ENCODE data around the gene TNS1.

DNA sequence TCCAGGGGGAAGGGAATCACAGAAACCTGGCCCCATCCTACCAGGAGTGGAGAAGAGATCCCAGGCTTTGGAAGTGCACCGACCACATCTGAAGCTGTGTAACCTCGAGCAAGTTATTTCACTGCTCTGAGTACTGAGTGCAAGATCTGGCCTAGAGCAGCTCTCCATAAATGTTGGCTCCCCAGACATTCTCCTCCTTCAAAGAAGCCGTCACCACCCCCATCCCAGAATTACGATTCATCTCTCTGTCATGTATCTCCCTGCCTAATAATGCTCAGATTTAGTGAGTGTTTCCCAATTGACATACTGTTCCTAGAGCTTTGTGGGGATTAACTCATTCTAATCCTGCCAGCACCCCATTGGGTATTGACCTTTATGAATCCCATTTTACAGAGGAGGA lies 51.7 kb downstream of the TNS1 start:
- TF ChIP-seq POLR2A (IDR thresholded peaks at IDR 0.05), result no peak
- TF ChIP-seq, protein P1, sequence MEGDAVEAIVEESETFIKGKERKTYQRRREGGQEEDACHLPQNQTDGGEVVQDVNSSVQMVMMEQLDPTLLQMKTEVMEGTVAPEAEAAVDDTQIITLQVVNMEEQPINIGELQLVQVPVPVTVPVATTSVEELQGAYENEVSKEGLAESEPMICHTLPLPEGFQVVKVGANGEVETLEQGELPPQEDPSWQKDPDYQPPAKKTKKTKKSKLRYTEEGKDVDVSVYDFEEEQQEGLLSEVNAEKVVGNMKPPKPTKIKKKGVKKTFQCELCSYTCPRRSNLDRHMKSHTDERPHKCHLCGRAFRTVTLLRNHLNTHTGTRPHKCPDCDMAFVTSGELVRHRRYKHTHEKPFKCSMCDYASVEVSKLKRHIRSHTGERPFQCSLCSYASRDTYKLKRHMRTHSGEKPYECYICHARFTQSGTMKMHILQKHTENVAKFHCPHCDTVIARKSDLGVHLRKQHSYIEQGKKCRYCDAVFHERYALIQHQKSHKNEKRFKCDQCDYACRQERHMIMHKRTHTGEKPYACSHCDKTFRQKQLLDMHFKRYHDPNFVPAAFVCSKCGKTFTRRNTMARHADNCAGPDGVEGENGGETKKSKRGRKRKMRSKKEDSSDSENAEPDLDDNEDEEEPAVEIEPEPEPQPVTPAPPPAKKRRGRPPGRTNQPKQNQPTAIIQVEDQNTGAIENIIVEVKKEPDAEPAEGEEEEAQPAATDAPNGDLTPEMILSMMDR (IDR thresholded peaks at IDR 0.05), result no peak

Measured in Peyer's patch (tissue), 4 donors.